IMR-90 (cell line): ENCODE results near the gene STK10. TPM values are rescaled to one million over a fixed set of nuclear protein-coding genes. Genes with fewer than 3 reads are reported as not detected.

Experiments
- ATAC-seq: fragments of 200-7000 bp; cut with Tn5 transposase; 2 replicates; pipeline ENCODE4 v1.9.1; 2020; ENCODE audit warnings: low read depth, mild to moderate bottlenecking, moderate library complexity
- BruUV-seq: library from RNA; stranded (reverse); fragments of 400-500 nt; replicated peaks from 2 replicates; lab custom pipeline; 2021; lab: Mats Ljungman, UMichigan
- CTCF ChIA-PET: fragments of 300-600 bp; formaldehyde crosslinking; extraction: SDS; loops from one replicate; lab custom pipeline; 2021; ENCODE audit warnings: antibody characterized with exemption; lab: Yijun Ruan, JAX
- POLR2A ChIA-PET: fragments of 300-600 bp; sonication (Branson Sonifier 250); formaldehyde crosslinking; loops from one replicate; lab custom pipeline; 2022; ENCODE audit warnings: antibody characterized with exemption; ENCODE audit not compliant: unreplicated experiment; lab: Charles Lee
- DNase-seq: peaks from one replicate; pipeline ENCODE4 v3.0.0; 2013
- H2AFZ ChIP-seq: replicated peaks from 2 replicates; pipeline ENCODE3; 2013; ENCODE audit warnings: low read length, mild to moderate bottlenecking; ENCODE audit not compliant: poor library complexity
- H2AK5ac ChIP-seq: 2 replicates; pipeline ENCODE4 v1.6.1; 2013; ENCODE audit warnings: low read depth, low read length, inconsistent platforms
- H2AK9ac ChIP-seq: replicated peaks from 2 replicates; pipeline ENCODE3; 2013; ENCODE audit warnings: mild to moderate bottlenecking, low read depth, low read length, moderate library complexity; ENCODE audit not compliant: poor library complexity
- H2BK120ac ChIP-seq: 2 replicates; pipeline ENCODE4 v1.6.1; 2013; ENCODE audit warnings: low read depth, low read length, inconsistent platforms
- H2BK15ac ChIP-seq: 3 replicates; pipeline ENCODE4 v1.6.1; 2013; ENCODE audit warnings: low read depth, low read length, inconsistent platforms
- H2BK20ac ChIP-seq: 2 replicates; pipeline ENCODE4 v1.6.1; 2013; ENCODE audit warnings: low read depth, mild to moderate bottlenecking, inconsistent platforms, low read length, moderate library complexity
- H2BK5ac ChIP-seq: 2 replicates; pipeline ENCODE4 v1.6.1; 2013; ENCODE audit warnings: mild to moderate bottlenecking, low read depth, low read length, inconsistent platforms; ENCODE audit not compliant: poor library complexity, severe bottlenecking
- H3K14ac ChIP-seq: replicated peaks from 2 replicates; pipeline ENCODE4 v1.6.1; 2013; ENCODE audit warnings: low read depth, low read length, inconsistent platforms
- H3K18ac ChIP-seq: 2 replicates; pipeline ENCODE4 v1.6.1; 2013; ENCODE audit warnings: low read depth, low read length, control low read depth
- H3K23ac ChIP-seq: 2 replicates; pipeline ENCODE4 v1.6.1; 2013; ENCODE audit warnings: low read depth, low read length, inconsistent platforms
- H3K27ac ChIP-seq: 2 replicates; pipeline ENCODE4 v1.5.1; 2013; ENCODE audit warnings: mild to moderate bottlenecking, control low read depth, low read length; ENCODE audit not compliant: insufficient read depth
- H3K27me3 ChIP-seq: 2 replicates; pipeline ENCODE4 v1.6.1; 2013; ENCODE audit warnings: low read length; ENCODE audit not compliant: control insufficient read depth, insufficient read depth
- H3K36me3 ChIP-seq: 2 replicates; pipeline ENCODE4 v1.6.1; 2013; ENCODE audit warnings: low read length, mixed read lengths; ENCODE audit not compliant: control insufficient read depth, insufficient read depth
- H3K4ac ChIP-seq: 2 replicates; pipeline ENCODE4 v1.6.1; 2013; ENCODE audit warnings: low read depth, low read length, inconsistent platforms
- H3K4me1 ChIP-seq: 2 replicates; pipeline ENCODE4 v1.6.1; 2013; ENCODE audit warnings: low read length, mixed read lengths; ENCODE audit not compliant: control insufficient read depth, insufficient read depth
- H3K4me2 ChIP-seq: 2 replicates; pipeline ENCODE4 v1.6.1; 2013; ENCODE audit warnings: low read depth, mild to moderate bottlenecking, control low read depth, low read length, moderate library complexity
- H3K4me3 ChIP-seq: 2 replicates; pipeline ENCODE4 v1.5.1; 2013; ENCODE audit warnings: low read depth, mild to moderate bottlenecking, control low read depth, low read length, moderate library complexity; ENCODE audit not compliant: insufficient read depth
- H3K56ac ChIP-seq: 2 replicates; pipeline ENCODE4 v1.6.1; 2013; ENCODE audit warnings: low read length, inconsistent platforms; ENCODE audit not compliant: insufficient read depth; ENCODE audit errors: extremely low read depth
- H3K79me1 ChIP-seq, 2 experiments: 2 replicates each; pipeline ENCODE4 v1.6.1; 2013; ENCODE audit warnings: low read length in 2 of 2, inconsistent platforms in 1 of 2, low read depth in 1 of 2
- H3K9ac ChIP-seq: 2 replicates; pipeline ENCODE4 v1.6.1; 2013; ENCODE audit warnings: low read depth, low read length, control low read depth
- H3K9me1 ChIP-seq: 2 replicates; pipeline ENCODE4 v1.6.1; 2013; ENCODE audit warnings: low read length, inconsistent platforms; ENCODE audit not compliant: insufficient read depth
- H3K9me3 ChIP-seq: 2 replicates; pipeline ENCODE4 v1.6.1; 2013; ENCODE audit warnings: low read length; ENCODE audit not compliant: control insufficient read depth, insufficient read depth
- H4K20me1 ChIP-seq: 2 replicates; pipeline ENCODE4 v1.6.1; 2013; ENCODE audit warnings: low read length, inconsistent platforms; ENCODE audit not compliant: insufficient read depth
- H4K5ac ChIP-seq: 2 replicates; pipeline ENCODE4 v1.6.1; 2013; ENCODE audit warnings: mild to moderate bottlenecking, low read depth, low read length, control low read depth
- H4K8ac ChIP-seq, 2 experiments: 2 replicates each; pipeline ENCODE4 v1.6.1; 2013; ENCODE audit warnings: low read depth in 2 of 2, low read length in 2 of 2, control low read depth in 1 of 2, inconsistent platforms in 1 of 2
- H4K91ac ChIP-seq: 2 replicates; pipeline ENCODE4 v1.6.1; 2013; ENCODE audit warnings: low read depth, low read length, inconsistent platforms; ENCODE audit not compliant: insufficient read depth
- BHLHE40 ChIP-seq: fragments of 150-350 bp; IDR thresholded peaks from 2 replicates; pipeline ENCODE4 v1.6.1; 2016; ENCODE audit warnings: mild to moderate bottlenecking, low read depth, low read length
- CEBPB ChIP-seq: IDR thresholded peaks from 2 replicates; pipeline ENCODE4 v1.6.1; 2012; ENCODE audit warnings: low read depth, low read length, improper control_type of control experiment
- CHD1 ChIP-seq: IDR thresholded peaks from 2 replicates; pipeline ENCODE4 v1.6.1; 2012; ENCODE audit warnings: low read depth, low read length, improper control_type of control experiment
- FOS ChIP-seq: fragments of 150-350 bp; IDR thresholded peaks from 2 replicates; pipeline ENCODE4 v1.6.1; 2016; ENCODE audit warnings: low read depth, low read length
- MAZ ChIP-seq: IDR thresholded peaks from 2 replicates; pipeline ENCODE4 v1.6.1; 2012; ENCODE audit warnings: low read depth, mild to moderate bottlenecking, low read length, improper control_type of control experiment, moderate library complexity, borderline replicate concordance
- MXI1 ChIP-seq: IDR thresholded peaks from 2 replicates; pipeline ENCODE4 v1.6.1; 2012; ENCODE audit warnings: low read depth, mild to moderate bottlenecking, low read length, moderate library complexity, borderline replicate concordance
- NFE2L2 ChIP-seq: fragments of 150-350 bp; IDR thresholded peaks from 2 replicates; pipeline ENCODE4 v1.6.1; 2016; ENCODE audit warnings: low read depth, mild to moderate bottlenecking, low read length
- POLR2A ChIP-seq: IDR thresholded peaks from 2 replicates; pipeline ENCODE4 v1.6.1; 2012; ENCODE audit warnings: mild to moderate bottlenecking, low read depth, low read length
- RAD21 ChIP-seq: IDR thresholded peaks from 2 replicates; pipeline ENCODE4 v1.6.1; 2012; ENCODE audit warnings: low read length, improper control_type of control experiment
- RCOR1 ChIP-seq: IDR thresholded peaks from 2 replicates; pipeline ENCODE4 v1.6.1; 2012; ENCODE audit warnings: mild to moderate bottlenecking, low read length, improper control_type of control experiment; ENCODE audit not compliant: insufficient replicate concordance
- RFX5 ChIP-seq: IDR thresholded peaks from 2 replicates; pipeline ENCODE4 v1.8.0; 2012; ENCODE audit warnings: low read depth, mild to moderate bottlenecking, low read length, moderate library complexity
- SMC3 ChIP-seq: fragments of 150-350 bp; IDR thresholded peaks from 2 replicates; pipeline ENCODE4 v1.6.1; 2016; ENCODE audit warnings: low read depth, mild to moderate bottlenecking, antibody characterized with exemption, low read length, moderate library complexity
- WGBS, 2 experiments: methylation state at CpG; one replicate each; pipeline versions ENCODE4 v1.1.5 to v1.1.7; 2013; ENCODE audit warnings: missing lambda C conversion rate in 2 of 2; ENCODE audit not compliant: insufficient read length in 1 of 2; ENCODE audit errors: extremely low coverage in 2 of 2; 5-methylcytosine and 5-hydroxymethylcytosine counted together
- dilution Hi-C: fragments of 300-500 bp; cut with HindIII; formaldehyde crosslinking; loops from one replicate; pipeline ENCODE4 v1.14.3; 2018; ENCODE audit warnings: low sequenced_read_pairs; ENCODE audit not compliant: unreplicated experiment
- in situ Hi-C: fragments of 300-500 bp; cut with MboI; formaldehyde crosslinking; loops from 3 replicates; pipeline ENCODE4 v1.14.3; 2019; ENCODE audit warnings: low sequenced_read_pairs, inconsistent platforms, mixed read lengths
- intact Hi-C: fragments of 100-400 bp; cut with micrococcal nuclease; formaldehyde crosslinking; loops from 2 replicates; pipeline ENCODE4 v1.10.0; 2022
- polyA plus RNA-seq, 3 experiments: library from polyadenylated mRNA; depleted of rRNA; stranded (reverse); fragments of >200 nt; gene quantifications; 2 replicates each; pipeline ENCODE4 v1.2.3, GENCODE V29; 2012; ENCODE audit warnings: low replicate concordance in 1 of 3
- total RNA-seq: library from RNA; depleted of rRNA; stranded (reverse); fragments of >200 nt; gene quantifications from 2 replicates; pipeline ENCODE4 v1.2.3, GENCODE V29; 2012
- TF ChIP-seq, protein P1 (sequence below): fragments of 150-350 bp; IDR thresholded peaks from 2 replicates; pipeline ENCODE4 v1.6.1; 2017; ENCODE audit warnings: mild to moderate bottlenecking, antibody characterized with exemption, low read length, low read depth
- TF ChIP-seq, protein P2 (sequence below): fragments of 150-350 bp; IDR thresholded peaks from 2 replicates; pipeline ENCODE4 v1.6.1; 2016; ENCODE audit warnings: low read depth, mild to moderate bottlenecking, low read length, moderate library complexity, borderline replicate concordance
- TF ChIP-seq, protein P3 (sequence below): conservative IDR thresholded peaks from 2 replicates; pipeline ENCODE4 v1.5.1; 2012; ENCODE audit warnings: mild to moderate bottlenecking, low read depth, low read length, improper control_type of control experiment

The STK10 gene
- total and polyA plus RNA-seq, 2 of the 4 experiments (the other 2 are of a cell fraction) = 15.4 to 18.5 TPM

DNA sequence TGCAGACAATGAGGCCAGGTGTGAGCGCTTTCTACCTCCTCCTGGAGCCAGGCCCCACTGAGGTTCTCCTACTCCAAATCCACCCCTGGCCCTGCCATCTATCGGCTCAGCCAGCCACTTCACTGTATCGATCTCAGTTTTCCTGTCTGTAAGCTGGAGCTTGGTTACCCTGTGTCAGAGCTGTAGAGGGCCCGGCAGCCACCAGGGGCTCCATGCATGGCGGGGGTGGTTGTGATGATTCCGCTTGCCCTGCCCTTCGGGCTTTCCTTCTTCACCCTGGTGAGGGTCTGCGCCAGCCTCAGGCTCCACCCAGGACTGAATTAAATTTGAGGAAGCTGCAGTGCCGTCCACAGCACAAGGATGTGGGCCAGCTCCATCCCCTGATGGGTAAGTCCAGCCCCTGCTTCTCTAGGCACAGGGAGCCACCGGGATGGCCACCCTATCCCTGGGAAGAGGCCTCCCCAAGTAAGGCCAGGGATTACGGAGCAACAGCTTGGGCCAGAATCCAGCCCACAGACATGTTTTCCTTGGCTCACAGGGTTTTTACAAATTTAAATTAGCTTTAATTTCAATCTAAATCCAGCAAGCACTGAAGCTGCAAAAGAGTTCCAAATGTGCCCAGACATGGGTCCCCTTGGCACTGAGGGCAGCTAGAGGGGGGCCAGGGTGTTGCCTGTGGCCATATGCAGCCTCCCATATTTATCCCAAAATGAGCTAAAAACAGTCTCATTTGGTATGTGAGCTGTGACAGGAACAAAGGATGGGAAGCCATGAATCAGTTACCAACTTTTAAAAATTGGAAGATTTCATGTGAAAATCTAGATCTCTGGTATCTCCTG lies 92.4 kb downstream of the STK10 start:
- ChIA-PET POLR2A (no interaction called here), CTCF (interaction anchor here (1.1 to 1.3 kb wide), 2 partner anchors 12 to 198 kb away, joined by 3 read pairs; no protein-coding TSS in a partner anchor)
- Histone ChIP-seq H3K27ac (no peak overlapping the region), H3K56ac (no peak overlapping the region), H3K14ac (no peak overlapping the region), H3K18ac (no peak overlapping the region), H3K27me3 (no peaks in the 10 kb centered on the region), H2AK9ac (no peak overlapping the region), H2BK5ac (no peak overlapping the region), H2BK20ac (no peak overlapping the region), H3K36me3 (peaks cover 18% of the 10 kb centered on the region; the same call in 1 of the 2 replicates), H4K8ac (no peak overlapping the region), H3K23ac (no peak overlapping the region), H3K79me1 (peaks cover 7 to 23% of the 10 kb centered on the region in 2 experiments; a peak in 3 of 4 replicates), H3K4me1 (peaks cover 12% of the 10 kb centered on the region), H3K4me3 (no peak overlapping the region), H2AK5ac (no peak overlapping the region), H4K20me1 (no peaks in the 10 kb centered on the region; the same call in 1 of the 2 replicates), H2AFZ (no peak overlapping the region), H4K5ac (no peak overlapping the region), H3K9me3 (no peaks in the 10 kb centered on the region), H3K9ac (no peak overlapping the region), H4K91ac (no peak overlapping the region), H2BK120ac (no peak overlapping the region), H3K4me2 (no peak overlapping the region), H3K9me1 (peaks cover 18% of the 10 kb centered on the region), H3K4ac (no peak overlapping the region), H2BK15ac (no peak overlapping the region)
- ATAC-seq = no peak
- dilution Hi-C loops = no loop called here
- intact Hi-C loops = no loop called here
- no peak for DNase-seq
- WGBS, 2 experiments = 69% methylated on average over 4 of the region's 11 CpGs; no CpG with 5 or more reads in 1 of the 2 experiments
- in situ Hi-C loops = no loop called here
- BruUV-seq = no TSS peak
- TF ChIP-seq RAD21 = no peak
- no peak for TF ChIP-seq RCOR1
- no peak for TF ChIP-seq MAZ
- no peak for TF ChIP-seq NFE2L2
- TF ChIP-seq, protein P1, sequence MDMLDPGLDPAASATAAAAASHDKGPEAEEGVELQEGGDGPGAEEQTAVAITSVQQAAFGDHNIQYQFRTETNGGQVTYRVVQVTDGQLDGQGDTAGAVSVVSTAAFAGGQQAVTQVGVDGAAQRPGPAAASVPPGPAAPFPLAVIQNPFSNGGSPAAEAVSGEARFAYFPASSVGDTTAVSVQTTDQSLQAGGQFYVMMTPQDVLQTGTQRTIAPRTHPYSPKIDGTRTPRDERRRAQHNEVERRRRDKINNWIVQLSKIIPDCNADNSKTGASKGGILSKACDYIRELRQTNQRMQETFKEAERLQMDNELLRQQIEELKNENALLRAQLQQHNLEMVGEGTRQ = no peak
- no peak for TF ChIP-seq MXI1
- TF ChIP-seq, protein P2, sequence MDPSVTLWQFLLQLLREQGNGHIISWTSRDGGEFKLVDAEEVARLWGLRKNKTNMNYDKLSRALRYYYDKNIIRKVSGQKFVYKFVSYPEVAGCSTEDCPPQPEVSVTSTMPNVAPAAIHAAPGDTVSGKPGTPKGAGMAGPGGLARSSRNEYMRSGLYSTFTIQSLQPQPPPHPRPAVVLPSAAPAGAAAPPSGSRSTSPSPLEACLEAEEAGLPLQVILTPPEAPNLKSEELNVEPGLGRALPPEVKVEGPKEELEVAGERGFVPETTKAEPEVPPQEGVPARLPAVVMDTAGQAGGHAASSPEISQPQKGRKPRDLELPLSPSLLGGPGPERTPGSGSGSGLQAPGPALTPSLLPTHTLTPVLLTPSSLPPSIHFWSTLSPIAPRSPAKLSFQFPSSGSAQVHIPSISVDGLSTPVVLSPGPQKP = no peak
- TF ChIP-seq CEBPB = no peak
- no peak for TF ChIP-seq RFX5
- TF ChIP-seq, protein P3, sequence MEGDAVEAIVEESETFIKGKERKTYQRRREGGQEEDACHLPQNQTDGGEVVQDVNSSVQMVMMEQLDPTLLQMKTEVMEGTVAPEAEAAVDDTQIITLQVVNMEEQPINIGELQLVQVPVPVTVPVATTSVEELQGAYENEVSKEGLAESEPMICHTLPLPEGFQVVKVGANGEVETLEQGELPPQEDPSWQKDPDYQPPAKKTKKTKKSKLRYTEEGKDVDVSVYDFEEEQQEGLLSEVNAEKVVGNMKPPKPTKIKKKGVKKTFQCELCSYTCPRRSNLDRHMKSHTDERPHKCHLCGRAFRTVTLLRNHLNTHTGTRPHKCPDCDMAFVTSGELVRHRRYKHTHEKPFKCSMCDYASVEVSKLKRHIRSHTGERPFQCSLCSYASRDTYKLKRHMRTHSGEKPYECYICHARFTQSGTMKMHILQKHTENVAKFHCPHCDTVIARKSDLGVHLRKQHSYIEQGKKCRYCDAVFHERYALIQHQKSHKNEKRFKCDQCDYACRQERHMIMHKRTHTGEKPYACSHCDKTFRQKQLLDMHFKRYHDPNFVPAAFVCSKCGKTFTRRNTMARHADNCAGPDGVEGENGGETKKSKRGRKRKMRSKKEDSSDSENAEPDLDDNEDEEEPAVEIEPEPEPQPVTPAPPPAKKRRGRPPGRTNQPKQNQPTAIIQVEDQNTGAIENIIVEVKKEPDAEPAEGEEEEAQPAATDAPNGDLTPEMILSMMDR = no peak
- no peak for TF ChIP-seq POLR2A
- no peak for TF ChIP-seq BHLHE40
- TF ChIP-seq SMC3 = no peak
- TF ChIP-seq FOS = no peak
- no peak for TF ChIP-seq CHD1
